Right lobe of liver (tissue), 6 donors: Measurements from ENCODE around the gene RWDD2A. TPM values are rescaled to one million over a fixed set of nuclear protein-coding genes. Genes with fewer than 3 reads are reported as not detected.

Experiments
- ATAC-seq, 4 donors: fragments of 200-7000 bp; cut with Tn5 transposase; one replicate each; pipeline ENCODE4 v1.9.1; 2020; ENCODE audit warnings: mild to moderate bottlenecking in 4 of 4, moderate library complexity in 4 of 4
- DNase-seq, 3 donors: peaks; one replicate each; pipeline ENCODE4 v3.0.0-alpha.2; 2020
- H3K27ac ChIP-seq, 3 donors: fragments of 200-600 bp; one replicate each; pipeline ENCODE4 v1.8.0; 2022
- H3K27me3 ChIP-seq, 2 donors: fragments of 200-600 bp; one replicate each; pipeline ENCODE4 v1.8.0; 2022
- H3K36me3 ChIP-seq, 4 donors: fragments of 200-600 bp; sonication (generic) in 1 of 4; one replicate each; pipeline versions ENCODE4 v1.5.1 to v1.8.0; 2017 to 2022; ENCODE audit warnings: control low read depth in 1 of 4
- H3K4me1 ChIP-seq, 4 donors: fragments of 200-600 bp; sonication (generic) in 1 of 4; one replicate each; pipeline versions ENCODE4 v1.5.1 to v1.8.0; 2017 to 2022; ENCODE audit warnings: control low read depth in 1 of 4
- H3K4me3 ChIP-seq, 3 donors: fragments of 200-600 bp; one replicate each; pipeline ENCODE4 v1.8.0; 2022
- H3K9me3 ChIP-seq, 4 donors: fragments of 200-600 bp; sonication (generic) in 1 of 4; one replicate each; pipeline versions ENCODE4 v1.5.1 to v1.8.0; 2017 to 2022; ENCODE audit warnings: control low read depth in 1 of 4
- POLR2A ChIP-seq: fragments of 450-650 bp; IDR thresholded peaks from one replicate; pipeline ENCODE4 v1.6.1; 2017; ENCODE audit warnings: antibody characterized with exemption, mild to moderate bottlenecking
- WGBS: methylation state at CpG from one replicate; pipeline ENCODE4 v1.1.6; 2018; ENCODE audit warnings: low coverage, low lambda C conversion rate; ENCODE audit not compliant: insufficient coverage; ENCODE audit errors: missing lambda C conversion rate; 5-methylcytosine and 5-hydroxymethylcytosine counted together
- intact Hi-C, 2 donors: fragments of 100-400 bp; cut with DNase I; formaldehyde crosslinking; loops; one replicate each; pipeline versions ENCODE4 v1.11.2 to v1.14.1; 2022
- total RNA-seq, 6 experiments: library from RNA; depleted of rRNA in 2 of 6; stranded (reverse); fragments of >200 nt in 2 of 6; fragmentation: NEBNext Ultra II Directional in 3 of 6; extraction: Animal tissue kit (Norgen Biotek cat#: 25700) in 3 of 6; gene quantifications; one replicate each; pipeline versions ENCODE4 v1.1.0 to v1.2.4, GENCODE V29; 2016 to 2023
- TF ChIP-seq, protein P1 (sequence below), 4 donors: fragments of 200-600 bp in 3 of 4; fragments of 450-650 bp in 1 of 4; IDR thresholded peaks; one replicate each; pipeline versions ENCODE4 v1.5.1 to v1.8.0; 2016 to 2022; ENCODE audit warnings: antibody characterized with exemption in 4 of 4, mild to moderate bottlenecking in 2 of 4
- donor health status: DM: no; HTN: yes; CAD: no.
- donor health status: DM: no; HTN: no; CAD: no.
- donor health status: DM: no; HTN: no; CAD: no.
- donor health status: DM: no; HTN: yes; CAD: no.
- donor health status: DM: no; HTN: yes; CAD: no.

RWDD2A gene
- total RNA-seq, 6 experiments from 2014 or later = 1.9 to 3.5 (median 2.5) TPM

DNA sequence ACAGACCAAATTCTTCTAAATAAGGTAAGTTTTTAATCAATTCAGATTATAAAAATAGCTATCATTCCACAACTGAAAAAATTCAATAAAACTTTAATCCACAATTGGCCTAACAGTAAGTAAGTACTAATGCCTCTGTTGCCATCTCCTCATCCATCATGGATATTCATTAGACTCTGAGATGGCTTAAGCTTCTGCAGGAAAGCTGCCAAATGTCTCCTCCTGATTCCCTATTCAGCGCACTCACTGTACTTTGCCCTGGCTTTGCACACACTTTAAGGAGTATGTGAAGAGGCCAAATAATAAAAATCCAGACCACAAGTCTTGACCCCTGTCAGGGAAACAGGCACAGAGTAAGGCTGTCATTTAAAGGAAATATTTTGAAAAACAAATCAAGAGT lies 23.6 kb upstream of the RWDD2A start:
- no peak overlapping the region for H3K27ac ChIP-seq
- intact Hi-C loops = no loop called here
- no peaks in the 10 kb centered on the region for H3K9me3 ChIP-seq
- no peaks in the 10 kb centered on the region for H3K27me3 ChIP-seq
- ATAC-seq = peak in 1 of 4 donors; percentile 18
- H3K4me3 ChIP-seq = no peak overlapping the region
- H3K36me3 ChIP-seq = peaks cover 10 to 91% (median 43%) of the 10 kb centered on the region in 4 donors
- TF ChIP-seq, protein P1, sequence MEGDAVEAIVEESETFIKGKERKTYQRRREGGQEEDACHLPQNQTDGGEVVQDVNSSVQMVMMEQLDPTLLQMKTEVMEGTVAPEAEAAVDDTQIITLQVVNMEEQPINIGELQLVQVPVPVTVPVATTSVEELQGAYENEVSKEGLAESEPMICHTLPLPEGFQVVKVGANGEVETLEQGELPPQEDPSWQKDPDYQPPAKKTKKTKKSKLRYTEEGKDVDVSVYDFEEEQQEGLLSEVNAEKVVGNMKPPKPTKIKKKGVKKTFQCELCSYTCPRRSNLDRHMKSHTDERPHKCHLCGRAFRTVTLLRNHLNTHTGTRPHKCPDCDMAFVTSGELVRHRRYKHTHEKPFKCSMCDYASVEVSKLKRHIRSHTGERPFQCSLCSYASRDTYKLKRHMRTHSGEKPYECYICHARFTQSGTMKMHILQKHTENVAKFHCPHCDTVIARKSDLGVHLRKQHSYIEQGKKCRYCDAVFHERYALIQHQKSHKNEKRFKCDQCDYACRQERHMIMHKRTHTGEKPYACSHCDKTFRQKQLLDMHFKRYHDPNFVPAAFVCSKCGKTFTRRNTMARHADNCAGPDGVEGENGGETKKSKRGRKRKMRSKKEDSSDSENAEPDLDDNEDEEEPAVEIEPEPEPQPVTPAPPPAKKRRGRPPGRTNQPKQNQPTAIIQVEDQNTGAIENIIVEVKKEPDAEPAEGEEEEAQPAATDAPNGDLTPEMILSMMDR (IDR thresholded peaks at IDR 0.05) = no peak
- TF ChIP-seq POLR2A = no peak
- no peak for DNase-seq
- 58% methylated on average over 1 of the region's 1 CpG for WGBS
- no peaks in the 10 kb centered on the region for H3K4me1 ChIP-seq

GRCh38 chr6:83176246-83176645 lies 16.9 kb upstream of the RWDD2A start:
- Histone ChIP-seq H3K27me3 (no peaks in the 10 kb centered on the region), H3K36me3 (peaks cover under 1 to 57% (median 32%) of the 10 kb centered on the region in 4 donors), H3K9me3 (no peaks in the 10 kb centered on the region), H3K4me3 (no peak overlapping the region), H3K4me1 (no peaks in the 10 kb centered on the region), H3K27ac (no peak overlapping the region)
- WGBS = 77% methylated on average over 4 of the region's 4 CpGs
- intact Hi-C loops = no loop called here
- no peak for TF ChIP-seq POLR2A
- TF ChIP-seq, protein P1 (IDR thresholded peaks at IDR 0.05) = no peak
- DNase-seq = no peak
- no peak for ATAC-seq

DNA sequence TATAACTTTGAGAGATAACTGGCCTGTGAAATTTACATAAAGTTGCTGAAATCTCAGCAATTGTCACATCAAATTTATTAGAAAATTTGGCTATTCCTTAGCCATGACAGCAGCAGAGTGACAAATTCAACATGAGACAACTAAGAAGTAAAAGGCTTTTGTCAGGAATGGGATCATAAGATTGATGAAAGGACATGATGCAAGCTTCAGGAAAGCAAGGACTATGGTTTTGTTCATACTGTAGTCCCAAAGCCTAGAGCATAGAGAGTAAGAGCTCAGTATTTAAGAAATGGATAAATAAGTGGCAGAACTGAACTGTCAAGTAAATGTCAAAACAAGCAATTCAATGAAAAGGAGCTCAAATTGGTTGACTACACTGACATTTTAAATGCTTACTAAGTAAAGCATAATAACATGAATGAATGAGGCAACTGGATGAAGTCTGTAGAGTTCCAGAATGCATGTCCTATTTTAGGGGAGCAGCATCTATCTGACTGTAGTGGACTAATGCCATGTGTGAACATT lies 12.7 kb upstream of the RWDD2A start:
- Histone ChIP-seq H3K4me3 (no peak overlapping the region), H3K4me1 (no peaks in the 10 kb centered on the region), H3K36me3 (peaks cover 0 to 52% (median 14%) of the 10 kb centered on the region in 4 donors), H3K27me3 (no peaks in the 10 kb centered on the region), H3K27ac (no peak overlapping the region), H3K9me3 (no peaks in the 10 kb centered on the region)
- intact Hi-C loops = no loop called here
- DNase-seq (no peak), ATAC-seq (no peak)
- TF ChIP-seq POLR2A = no peak
- TF ChIP-seq, protein P1 (IDR thresholded peaks at IDR 0.05) = no peak

DNA sequence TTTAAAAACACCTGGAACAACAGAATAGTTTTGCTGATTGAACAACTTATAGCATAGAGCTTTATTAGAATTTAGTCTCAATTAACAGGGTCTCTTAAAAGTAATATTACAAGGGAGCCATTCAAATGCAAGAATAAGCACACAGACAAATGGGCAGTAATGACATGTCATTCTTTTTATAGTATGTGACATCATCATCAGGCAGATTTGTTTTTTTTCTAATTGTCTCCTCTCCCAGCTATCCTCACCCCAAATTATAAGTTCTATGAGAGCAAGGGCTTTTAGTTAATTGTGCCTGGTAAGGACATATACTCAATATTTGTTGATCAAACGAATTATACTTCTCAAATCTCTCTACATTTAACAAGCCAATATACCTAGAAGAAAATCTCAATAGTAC lies 11.0 kb upstream of the RWDD2A start:
- Histone ChIP-seq H3K36me3 (peaks cover 0 to 55% (median 14%) of the 10 kb centered on the region in 4 donors), H3K4me3 (no peak overlapping the region), H3K9me3 (no peaks in the 10 kb centered on the region), H3K4me1 (peaks cover 0 to 4% (median 1%) of the 10 kb centered on the region in 4 donors), H3K27me3 (no peaks in the 10 kb centered on the region), H3K27ac (no peak overlapping the region)
- ATAC-seq (no peak), DNase-seq (no peak)
- TF ChIP-seq, protein P1 (IDR thresholded peaks at IDR 0.05) = no peak
- no peak for TF ChIP-seq POLR2A
- intact Hi-C loops = no loop called here
- WGBS = 86% methylated on average over 1 of the region's 1 CpG
